Right lobe of liver (tissue), 4 donors: ENCODE measurements around the gene RUNDC3A.

Experiments
- CTCF ChIP-seq, 4 donors: fragments of 200-600 bp in 3 of 4; fragments of 450-650 bp in 1 of 4; IDR thresholded peaks; one replicate each; pipeline versions ENCODE4 v1.5.1 to v1.8.0; 2016 to 2022; ENCODE audit warnings: antibody characterized with exemption in 4 of 4, mild to moderate bottlenecking in 2 of 4
- POLR2A ChIP-seq: fragments of 450-650 bp; IDR thresholded peaks from one replicate; pipeline ENCODE4 v1.6.1; 2017; ENCODE audit warnings: antibody characterized with exemption, mild to moderate bottlenecking
- donor health status: DM: no; HTN: no; CAD: no.
- donor health status: DM: no; HTN: no; CAD: no.
- donor health status: DM: no; HTN: yes; CAD: no.

GRCh38 chr17:44273607-44274006 lies 34.8 kb upstream of the RUNDC3A start:
- TF ChIP-seq CTCF (IDR thresholded peaks at IDR 0.05) = no peak
- TF ChIP-seq POLR2A = no peak
